GM19240 (cell line): ENCODE results near the gene INSC.

ENCODE experiments used
- DNase-seq: peaks from one replicate; pipeline ENCODE4 v3.0.0; 2011; ENCODE audit warnings: low spot score; ENCODE audit not compliant: insufficient read length

The INSC gene

DNA sequence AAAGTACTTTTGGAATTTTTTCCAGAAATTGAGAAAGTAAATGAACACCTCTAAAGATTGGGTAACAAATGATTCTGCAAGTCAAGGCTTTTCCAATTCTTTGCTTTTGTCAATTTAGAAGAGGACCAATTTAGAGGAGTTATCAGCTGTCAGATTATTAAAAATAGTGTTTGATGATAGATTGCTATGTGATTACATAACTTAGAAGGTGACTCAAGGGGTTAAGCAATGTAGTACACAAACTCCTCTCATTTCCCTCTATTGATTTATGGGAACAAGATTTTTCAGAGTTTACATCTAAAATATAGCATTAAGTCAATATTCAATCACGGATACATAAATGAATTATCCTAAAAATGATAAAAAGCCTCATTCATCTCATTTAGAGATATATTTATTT is 70.3 kb downstream of the INSC start:
- no peak for DNase-seq

DNA sequence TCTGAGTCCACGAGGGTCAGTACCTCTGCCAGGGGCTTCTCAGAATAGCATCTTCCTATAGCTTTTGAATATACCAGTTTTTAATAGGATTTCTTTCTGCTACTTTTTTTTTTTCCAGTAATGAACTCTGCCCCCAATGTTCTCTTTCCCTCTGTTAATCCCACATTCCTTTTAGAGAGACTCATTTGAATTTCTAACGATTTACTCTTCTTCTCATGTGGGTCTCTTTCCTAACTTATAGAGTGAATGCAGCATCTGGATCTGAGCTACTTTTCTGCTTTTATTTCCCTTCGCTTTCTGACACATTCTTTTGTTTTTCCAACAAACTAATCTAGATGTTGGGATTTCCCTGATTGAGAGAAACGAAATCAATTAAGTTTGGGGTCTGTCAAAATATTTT is 71.4 kb downstream of the INSC start:
- DNase-seq, result no peak

DNA sequence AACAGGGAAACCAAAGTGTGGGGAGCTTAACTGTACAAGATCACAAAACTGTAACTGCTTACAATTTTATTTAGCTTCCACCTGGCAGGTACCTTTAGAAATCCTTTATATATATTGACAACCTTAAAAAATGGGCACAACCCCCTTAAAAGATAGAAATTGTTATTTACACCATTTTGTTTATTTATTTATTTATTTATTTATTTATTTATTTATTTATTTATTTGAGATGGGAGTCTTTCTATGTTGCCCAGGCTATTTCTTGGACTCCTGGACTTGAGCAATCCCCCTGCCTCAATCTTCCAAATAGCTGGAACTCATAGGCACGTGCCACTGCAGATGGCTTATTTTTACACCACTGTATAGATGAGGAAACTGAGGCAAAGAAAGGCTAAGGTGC is 74.5 kb downstream of the INSC start:
- DNase-seq, result no peak

DNA sequence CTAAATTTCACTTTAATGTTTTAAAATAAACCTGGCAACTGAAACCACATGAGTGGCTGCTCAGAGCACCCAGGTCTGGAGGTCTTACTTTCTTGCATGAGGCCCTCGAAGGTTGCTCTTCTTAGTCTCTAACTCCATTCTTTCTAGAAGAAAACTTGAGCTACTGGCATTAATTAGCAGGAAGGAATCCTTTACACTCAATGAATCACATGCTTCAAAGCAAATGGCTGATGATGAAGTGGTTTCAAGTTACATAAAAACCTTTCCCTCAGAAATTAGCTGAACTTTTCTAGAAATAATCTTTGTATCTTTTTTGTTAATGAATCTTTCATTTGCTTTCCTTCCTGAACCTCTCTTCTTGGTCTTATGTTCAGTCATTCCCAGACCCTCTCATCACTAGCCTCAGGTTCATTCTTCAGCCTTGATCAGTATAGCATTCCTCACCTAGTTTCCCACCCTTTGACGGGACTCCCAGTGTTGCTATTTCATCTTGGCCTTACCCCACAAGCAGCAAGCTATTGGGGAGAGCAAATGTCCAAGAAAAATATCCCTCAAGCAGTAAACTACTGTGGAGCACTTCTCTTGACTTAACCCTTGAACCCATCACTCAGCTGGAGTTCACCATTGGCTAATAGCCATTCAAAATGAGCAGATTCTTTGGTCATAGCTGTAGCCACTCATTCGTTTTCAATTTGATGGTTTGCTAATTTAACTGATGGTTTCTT is 75.1 kb downstream of the INSC start:
- no peak for DNase-seq

DNA sequence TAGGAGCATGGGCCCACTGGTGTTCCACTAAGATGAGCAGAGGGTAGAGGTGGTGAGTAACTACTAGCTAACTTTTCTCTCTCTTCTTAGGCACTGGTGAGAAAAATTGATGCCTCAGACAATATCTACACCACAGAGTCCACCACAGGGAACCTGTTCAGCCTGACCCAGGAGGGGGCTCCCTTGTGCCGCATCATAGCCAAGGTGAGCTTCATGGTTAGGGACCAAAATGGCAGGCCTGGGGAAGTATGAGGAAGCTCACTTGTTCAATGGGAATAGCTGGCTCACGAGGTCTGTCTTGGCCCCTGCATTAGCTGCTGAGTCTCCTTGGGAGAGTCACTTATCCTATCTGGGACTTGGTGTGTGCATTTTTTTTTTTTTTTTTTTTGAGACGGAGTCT is 75.9 kb downstream of the INSC start:
- DNase-seq, result no peak

DNA sequence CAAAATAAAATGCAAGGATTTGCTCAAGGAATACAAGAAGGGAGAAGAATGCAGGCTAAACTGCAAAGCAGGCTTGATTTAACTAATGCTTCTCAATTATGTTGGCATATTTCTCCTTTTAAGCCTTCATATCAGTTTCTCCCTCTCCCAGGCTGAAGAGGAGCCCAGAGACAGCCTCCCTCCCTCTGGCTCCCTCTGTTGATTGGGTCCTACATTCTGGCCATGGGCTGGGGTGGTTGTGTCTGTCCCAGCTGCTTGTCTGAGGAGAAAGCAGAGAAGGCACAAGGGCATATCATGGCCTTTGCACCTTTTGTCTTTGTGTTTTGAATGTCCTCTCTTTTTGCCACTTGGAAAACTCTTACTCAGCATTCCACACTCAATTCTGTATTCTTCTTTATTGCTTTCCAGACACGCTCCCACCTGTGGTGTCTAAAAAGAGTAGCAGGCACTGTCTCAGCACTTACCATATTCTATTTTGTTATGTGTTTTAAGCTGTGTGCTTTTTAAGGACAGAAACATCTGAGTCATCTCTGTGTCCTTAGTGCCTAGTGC is 77.4 kb downstream of the INSC start:
- no peak for DNase-seq

DNA sequence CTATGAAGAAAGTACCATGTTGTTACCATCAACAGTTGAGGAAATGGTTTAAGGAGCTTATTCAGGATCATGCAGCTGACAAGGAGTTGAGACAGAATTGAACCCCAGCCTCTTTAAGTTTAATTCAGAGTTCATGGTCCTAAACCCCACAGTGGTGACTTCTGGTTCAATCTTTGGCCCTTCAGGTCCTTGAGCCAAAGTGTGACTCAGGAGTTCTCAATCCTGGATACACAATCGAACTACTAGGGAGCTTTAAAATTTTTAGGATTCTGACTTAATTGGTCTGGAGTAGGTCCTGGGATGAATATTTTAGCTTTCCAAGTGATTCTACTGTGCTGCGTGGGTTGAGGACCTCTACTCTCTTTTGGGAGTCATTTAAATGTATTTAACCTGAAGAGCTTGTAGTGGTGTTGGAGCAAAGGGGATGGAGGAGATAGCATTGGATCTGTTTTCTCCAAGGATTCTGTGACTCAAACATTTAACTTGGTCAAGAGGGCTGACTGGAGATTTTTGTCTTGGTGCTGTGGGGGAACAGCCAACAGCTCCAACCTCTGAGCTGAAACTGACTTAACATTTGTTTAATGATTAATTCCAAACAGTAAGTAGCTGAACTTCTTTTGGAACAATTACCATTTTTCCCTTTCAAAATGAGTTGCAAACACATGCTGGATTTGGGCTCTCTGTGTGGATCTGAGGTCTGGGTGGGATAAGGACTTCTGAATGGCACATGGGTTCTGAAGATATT is 80.1 kb downstream of the INSC start:
- no peak for DNase-seq

DNA sequence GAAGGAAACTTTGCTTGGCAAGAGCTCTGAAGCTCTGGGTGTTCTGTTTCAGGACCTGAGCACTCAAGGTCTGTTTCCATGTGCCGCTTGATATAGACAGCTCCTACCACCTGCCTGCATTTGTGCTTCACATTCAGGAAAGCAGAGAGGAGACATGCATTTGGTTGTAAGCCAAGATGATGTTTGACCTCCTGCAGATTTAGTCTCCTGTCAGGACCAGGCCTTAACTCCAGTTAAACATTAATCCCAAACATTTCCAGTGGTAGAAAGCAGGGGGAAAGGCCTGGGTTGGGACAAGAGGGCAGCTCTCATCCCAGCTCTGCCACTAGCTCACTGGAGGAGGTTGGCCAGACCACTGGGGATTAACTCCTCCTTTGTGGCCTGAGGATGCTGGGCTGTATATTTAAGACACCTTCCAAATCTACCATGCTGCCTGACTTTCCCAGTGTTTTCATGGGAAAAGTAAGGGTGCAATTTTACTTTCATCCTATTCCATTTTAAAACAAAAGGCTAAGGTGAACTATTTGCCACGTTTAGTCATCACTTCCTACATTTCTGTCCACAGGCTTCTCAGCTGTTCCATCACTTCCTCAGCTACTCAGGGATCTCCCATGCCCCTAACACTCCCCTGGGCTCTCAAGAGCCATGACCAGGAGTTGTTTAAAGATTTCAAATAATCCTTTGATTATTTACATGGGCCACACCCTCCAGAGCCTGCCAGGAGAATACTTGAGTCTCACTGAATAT is 80.9 kb downstream of the INSC start:
- DNase-seq, result no peak

DNA sequence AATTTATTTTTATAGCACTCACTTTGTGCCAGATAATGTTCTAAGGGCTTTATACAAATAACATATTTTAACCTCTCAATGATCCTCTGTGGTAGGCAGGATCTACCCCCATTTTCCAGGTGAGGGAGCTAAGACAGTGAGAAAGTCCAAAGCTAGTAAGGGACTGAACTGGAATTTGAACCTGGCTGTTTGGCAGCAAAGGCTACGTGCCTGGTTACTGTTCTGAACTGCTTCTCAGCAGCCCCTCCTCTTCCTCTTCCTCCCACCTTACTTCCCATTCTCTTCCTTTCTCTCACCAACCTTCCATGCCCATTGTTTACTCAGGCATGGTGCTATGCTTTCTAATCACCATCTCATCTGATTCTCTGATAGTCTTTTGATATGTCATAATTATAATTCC is 82.0 kb downstream of the INSC start:
- DNase-seq, result no peak

DNA sequence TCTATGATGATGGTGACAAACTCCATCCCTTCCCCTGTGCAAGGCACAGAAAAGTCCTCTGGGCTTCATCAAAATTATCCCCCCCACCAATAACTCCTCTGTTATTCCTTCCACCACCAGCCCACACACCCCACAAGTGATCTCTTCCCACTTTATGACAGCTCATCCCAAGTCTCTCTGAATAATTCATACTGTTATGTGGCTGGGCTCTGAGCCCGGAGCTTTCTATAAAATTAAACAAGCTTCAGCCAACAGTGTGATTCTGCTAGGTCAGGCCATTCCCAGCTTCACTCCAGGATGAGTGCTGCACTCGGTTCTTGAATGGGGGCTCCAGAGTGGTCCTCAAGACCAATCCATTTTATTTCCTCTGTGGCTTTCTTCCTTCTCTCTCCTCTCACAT is 83.0 kb downstream of the INSC start:
- DNase-seq, result no peak

DNA sequence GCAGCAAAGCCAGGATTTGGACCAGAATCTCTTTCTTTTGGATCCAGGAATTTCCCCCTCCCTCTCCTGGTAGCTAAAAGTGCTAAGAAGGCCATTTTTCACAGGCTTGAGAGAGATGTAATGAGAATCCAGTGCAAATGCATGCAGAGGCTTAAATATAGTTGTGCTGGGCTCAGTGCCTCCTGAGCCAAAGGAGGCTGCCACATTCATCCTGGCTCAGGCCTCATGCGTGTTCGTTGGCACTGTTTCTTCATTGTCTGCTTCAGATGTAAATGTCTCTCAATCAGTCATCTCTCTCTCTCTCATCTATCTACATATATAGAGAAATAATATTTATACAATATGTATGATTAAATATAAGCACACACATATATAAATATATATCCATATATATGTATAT is 83.6 kb downstream of the INSC start:
- DNase-seq, result no peak

DNA sequence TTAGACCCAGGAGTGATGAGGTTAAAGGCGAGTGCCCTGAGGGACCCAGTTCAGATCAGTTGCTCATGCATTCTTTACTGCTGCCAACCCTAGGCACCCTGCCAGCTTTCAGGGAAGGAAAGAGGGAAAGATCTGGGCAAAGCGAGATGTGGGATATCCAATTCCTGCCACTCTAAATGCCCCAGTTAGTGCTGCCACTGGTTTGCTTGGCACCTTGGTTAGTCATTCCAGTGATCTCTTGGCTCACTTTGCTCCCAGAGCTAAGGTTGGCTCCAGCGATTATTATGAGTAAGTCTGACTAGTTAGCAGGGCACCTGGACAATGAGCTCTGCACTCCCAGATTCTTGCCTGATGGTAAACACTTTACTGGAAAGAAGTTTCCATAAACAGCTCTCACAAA is 85.0 kb downstream of the INSC start:
- DNase-seq, result no peak

DNA sequence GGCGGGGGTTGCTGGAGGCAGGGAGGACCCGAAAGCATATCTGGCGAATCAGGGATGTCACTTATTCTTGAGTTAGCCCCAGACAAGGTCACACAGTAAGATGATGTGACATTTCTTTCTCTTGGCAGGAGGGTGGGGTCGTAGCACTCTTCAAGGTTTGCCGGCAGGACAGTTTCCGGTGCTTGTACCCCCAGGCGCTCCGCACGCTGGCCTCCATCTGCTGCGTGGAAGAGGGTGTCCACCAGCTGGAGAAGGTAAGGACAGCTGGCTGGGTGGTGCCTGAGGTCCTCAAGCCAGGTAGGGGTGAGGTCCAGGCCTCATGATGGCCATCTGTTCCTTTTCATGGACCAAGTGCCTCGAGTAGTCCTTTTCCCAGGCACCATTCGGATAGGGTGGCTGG is 86.0 kb downstream of the INSC start:
- no peak for DNase-seq

DNA sequence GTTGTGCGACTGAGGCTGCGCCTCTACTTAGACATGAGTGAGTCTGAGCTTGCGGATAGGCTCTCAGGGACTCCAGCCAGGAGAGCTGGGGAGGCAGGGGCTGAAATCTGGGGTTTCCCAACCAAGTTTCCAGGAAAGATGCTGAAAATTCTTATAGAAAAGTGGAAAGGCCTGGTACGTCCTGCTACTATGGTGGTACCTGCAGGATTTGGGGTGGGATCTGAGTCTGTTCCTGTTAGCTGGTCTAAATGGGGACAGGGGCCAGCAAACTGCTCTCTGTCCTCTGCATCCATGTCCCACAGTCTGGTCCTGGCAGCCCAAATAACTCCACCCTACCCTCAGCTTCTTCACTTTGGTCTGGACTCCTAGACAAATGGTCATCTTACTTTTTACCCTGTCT is 86.9 kb downstream of the INSC start:
- DNase-seq, result no peak

DNA sequence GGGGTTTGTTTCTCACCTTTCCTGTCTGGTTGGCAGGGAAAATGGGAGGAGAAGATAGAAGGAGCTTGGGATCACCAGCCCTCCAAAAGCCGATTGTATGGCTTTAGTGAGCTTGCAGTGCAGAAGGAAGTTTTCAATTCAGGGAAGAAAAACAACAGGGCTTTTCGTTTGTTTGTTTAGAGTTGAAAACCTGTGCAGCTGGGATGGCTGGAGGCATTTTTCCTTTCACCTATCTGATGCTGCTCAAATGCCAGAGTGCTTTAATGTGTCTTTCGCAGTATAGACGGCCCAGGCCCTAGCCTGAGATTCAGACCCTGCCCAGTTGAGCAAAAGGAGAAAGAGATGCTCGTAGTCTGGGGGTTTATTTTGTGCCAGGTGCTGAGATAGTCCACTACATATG is 87.9 kb downstream of the INSC start:
- no peak for DNase-seq

DNA sequence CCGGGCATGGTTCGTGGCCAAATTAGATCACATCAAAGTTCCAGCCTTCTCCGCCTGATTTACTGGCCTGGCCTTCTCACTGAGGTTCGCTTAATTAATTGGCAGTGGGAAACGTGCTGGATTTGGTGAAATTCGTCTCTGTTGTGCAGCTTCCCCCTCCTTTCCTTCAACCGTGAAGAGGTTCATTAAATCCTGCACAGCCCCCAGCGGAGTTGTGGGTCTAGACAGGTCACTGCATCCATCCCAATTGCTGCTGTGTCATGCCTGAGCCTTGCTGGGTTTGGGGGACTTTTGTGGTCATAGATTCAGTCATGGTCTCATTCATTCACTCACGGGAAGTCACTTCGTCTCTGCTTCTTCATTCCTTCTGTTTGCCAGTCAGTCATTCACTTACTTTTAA is 90.0 kb downstream of the INSC start:
- no peak for DNase-seq

DNA sequence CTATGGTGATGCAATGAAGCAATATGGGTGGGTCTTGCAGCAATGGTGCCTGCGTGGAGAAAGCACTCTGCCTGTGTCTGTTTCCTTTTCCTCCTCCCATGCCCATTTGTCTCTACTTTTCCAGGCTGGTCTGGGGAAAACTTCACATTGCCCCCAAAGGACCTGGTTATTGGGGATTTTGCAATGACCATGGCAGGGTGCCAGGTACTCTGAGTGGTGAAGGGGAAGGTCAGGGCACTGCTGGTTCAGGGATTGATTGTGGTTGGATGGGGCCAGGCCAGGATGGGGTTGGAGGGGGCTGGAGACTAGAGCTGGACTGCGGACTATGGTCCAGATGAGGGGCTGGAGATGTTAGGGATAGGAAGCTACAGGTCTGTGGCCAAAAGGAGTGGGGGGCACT is 92.1 kb downstream of the INSC start:
- DNase-seq, result no peak

DNA sequence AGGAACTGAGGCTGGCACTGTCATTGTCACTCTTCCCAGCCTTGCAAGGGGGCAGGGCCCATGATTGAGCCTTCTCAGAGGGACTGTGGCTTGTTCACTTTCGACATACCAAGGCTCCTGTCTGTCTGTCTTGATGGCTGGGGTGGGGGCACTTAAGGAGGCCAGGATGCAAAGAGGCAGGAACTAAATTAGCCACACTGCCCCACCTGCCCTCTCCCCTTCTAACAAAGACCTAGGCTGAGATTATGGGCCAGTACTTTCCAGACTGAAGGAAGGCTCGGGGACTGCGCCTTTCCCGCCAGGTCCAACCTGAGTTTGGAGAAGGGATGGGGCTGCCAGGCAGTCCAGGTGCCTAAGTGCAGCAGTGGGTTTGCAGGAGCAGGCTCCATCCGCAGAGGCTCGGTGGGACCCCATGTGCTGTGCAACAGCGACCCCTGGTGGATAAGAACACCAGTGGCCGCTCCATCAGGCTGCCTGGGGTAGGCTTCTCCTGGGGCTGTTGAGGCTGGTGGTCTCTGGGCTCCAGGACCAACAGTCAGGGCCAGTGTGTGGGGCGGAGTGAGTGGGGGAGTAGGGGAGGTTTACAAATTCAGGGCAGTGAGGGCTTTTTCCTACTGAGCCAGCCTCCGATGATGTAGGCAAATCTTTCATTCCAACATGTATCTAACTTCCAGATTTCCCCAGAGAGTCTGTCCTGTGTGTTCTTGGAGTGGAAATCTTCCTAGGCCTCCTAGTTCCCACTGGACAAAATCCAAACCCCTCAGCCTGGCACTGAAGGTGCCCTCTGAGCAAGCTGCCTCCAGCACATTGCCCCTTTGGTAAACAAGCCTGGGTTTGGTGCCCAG is 93.9 kb downstream of the INSC start:
- peak; percentile 84 for DNase-seq

DNA sequence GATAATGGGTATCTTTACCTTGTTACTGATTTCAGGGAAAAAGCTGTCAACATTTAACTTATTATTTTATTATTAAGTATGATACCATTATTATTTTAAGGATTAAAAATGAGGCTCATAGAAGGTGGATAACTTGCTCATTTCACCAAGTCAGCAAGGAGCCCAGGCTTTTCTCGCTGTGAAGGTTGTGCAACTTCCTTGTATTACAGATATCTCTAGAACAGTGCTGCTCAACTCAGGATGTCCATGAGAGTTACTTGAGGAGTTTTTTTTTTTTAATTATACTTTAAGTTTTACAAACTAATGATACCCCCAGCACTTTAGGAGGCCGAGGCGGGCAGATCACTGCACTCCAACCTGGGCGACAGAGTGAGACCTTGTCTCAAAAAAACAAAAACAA is 98.2 kb downstream of the INSC start:
- no peak for DNase-seq

DNA sequence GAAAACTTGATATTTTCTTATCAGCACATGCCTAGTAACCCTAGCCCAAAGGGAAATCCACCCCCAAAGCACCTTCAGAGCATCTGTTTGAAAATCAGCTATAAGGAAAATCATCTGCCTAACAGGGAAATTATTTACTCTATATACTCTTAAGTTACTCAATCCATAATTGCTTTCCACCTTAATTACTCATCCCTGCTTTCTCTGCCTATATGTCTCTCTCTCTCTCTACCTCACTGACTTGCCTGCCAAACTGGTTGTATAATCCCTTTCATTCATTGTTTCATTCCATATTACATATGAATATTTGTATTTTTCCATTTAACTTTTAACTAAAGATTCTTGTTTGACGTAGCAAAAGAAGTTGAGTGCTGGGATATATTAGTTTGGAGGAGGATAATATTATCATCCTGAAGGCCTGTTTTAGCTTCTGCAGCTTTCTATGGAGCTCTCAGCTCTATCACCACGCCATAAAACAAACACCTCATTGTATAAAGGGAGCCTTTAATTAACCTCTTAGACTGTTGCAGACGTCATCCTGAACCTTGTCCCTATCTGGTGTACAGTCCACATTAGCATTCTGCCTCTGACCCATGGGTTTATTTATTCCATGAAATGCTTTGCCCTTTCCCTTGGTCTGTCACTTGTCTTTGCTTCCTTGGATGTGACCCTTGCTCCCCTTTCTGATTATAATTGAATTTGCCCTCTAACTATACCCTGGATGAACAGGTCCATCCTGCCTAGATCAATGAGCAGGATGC is 98.9 kb downstream of the INSC start:
- DNase-seq, result no peak

DNA sequence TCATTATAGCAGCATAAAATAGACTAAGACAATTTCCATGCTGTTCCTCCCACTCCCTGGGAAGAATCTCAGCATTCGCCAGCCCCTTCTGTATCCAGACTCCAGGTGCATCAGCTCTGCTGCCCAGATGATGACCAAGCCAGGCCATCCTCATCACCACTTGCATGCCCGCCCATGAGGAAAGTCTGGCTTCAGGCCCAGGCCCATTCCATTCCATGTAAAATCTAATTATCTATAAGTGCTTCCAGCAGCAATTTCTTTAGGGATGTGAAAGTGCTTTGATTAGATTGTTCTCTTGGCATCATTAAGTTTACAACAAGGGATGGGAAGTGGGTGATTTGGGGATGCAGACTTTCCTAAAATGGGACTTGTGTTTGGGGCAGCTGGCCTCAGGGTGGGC is 100.3 kb downstream of the INSC start:
- no peak for DNase-seq
